ENCODE results near the gene GABPA. TPM values are rescaled to one million over a fixed set of nuclear protein-coding genes. Genes with fewer than 3 reads are reported as not detected.
A peak's percentile ranks its signal among the peaks of the same experiment; 100 is the strongest.

GABPA gene
- total and polyA plus RNA-seq, 9 of the 15 experiments (the other 6 are each of a cell fraction or from before 2014, with no cell fraction given): 8.9 to 35.7 (median 22.8) TPM

DNA sequence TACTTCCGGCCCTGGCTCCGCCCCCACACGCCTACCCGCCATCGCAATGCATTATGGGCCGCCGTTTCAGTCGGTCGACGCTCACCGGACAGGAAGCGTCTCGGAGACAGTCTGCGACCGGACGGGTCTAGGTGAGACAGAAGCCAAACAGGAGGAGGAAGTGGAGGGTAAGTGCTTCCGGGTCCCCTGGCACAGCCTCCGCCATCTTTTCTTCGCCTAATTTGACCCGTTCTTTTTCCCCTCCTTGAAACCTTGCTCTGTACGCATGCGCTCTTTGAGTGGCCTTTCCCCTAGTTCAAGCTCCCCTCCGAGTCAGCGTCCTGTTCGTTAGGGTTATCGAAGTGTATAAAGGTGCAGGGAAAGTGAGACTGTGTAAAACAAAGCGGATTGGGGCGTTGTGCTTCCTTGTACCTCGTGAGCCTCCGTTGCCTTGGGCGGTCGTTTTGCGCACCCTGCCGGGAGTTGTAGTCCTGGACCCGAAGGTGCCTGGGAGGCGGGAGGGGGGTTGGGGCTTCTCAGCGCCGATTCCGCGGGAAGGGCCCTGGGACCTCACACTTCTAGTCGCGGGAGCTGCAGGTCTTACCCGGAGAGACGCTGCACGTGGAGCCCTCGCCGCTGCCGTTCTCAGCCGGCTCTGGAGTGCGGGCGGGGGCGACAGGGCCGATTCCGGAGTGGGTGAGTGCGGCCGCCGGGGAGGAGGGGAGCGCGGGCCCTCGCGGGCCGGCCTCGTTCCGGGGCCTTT, at the start of gene GABPA, which contains the start of gene ATP5PF (continued):
- peak; percentile 100 for TF ChIP-seq NR2C1 (IDR thresholded peaks at IDR 0.05)
- TF ChIP-seq NR2C1 (tag; IDR thresholded peaks at IDR 0.05): peak; percentile 100
- 0 out of 2 replicates have a peak, but pooled peaks have one; percentile 33 for TF ChIP-seq ZSCAN29 (IDR thresholded peaks at IDR 0.05)
- peak; percentile 81 for TF ChIP-seq L3MBTL2 (IDR thresholded peaks at IDR 0.05)
- no peak for TF ChIP-seq PPARD (CRISPR knock-in tag; IDR thresholded peaks at IDR 0.05)
- no peak; the same call in 1 of the 2 replicates for TF ChIP-seq ATF6 (CRISPR knock-in tag; IDR thresholded peaks at IDR 0.05)
- peak; percentile 53 for TF ChIP-seq MEIS2 (IDR thresholded peaks at IDR 0.05; ENCODE audit: partially characterized antibody)
- no peak for TF ChIP-seq ZNF12 (CRISPR knock-in tag; IDR thresholded peaks at IDR 0.05)
- no peak for TF ChIP-seq BCOR (IDR thresholded peaks at IDR 0.05)
- peak; percentile 96 for TF ChIP-seq ELF1 (tag; IDR thresholded peaks at IDR 0.05)
- TF ChIP-seq ZBTB40 (IDR thresholded peaks at IDR 0.05): peak; percentile 99
- no peak; the same call in 1 of the 2 replicates for TF ChIP-seq ZBTB40 (CRISPR knock-in tag; IDR thresholded peaks at IDR 0.05)
- no peak for TF ChIP-seq XRCC3 (IDR thresholded peaks at IDR 0.05)
- no peak for TF ChIP-seq SRSF9 (IDR thresholded peaks at IDR 0.05; ENCODE audit: borderline replicate concordance, low read depth, low read length)
- 0 out of 2 replicates have a peak, but pooled peaks have one; percentile 28 for TF ChIP-seq SMAD3 (CRISPR knock-in tag; conservative IDR thresholded peaks at IDR 0.05)
- TF ChIP-seq THRAP3 (IDR thresholded peaks at IDR 0.05; ENCODE audit: borderline replicate concordance): no peak
